ENCODE data around the gene HAUS6. TPM values are rescaled to one million over a fixed set of nuclear protein-coding genes. Genes with fewer than 3 reads are reported as not detected.

Gene HAUS6
- total RNA-seq, 1 donor from 2014 or later: 15.3 TPM

- peaks cover 46% of the 10 kb centered on the region for H3K4me1 Mint-ChIP-seq
- ChIA-PET CTCF (interaction anchor here (1.1 to 2.9 kb wide), 3 partner anchors 36 to 407 kb away, joined by 4 to 26 read pairs (median 26); no protein-coding TSS in a partner anchor), POLR2A (interaction anchor here (0.6 to 2.3 kb wide), 5 partner anchors 34 to 330 kb away, joined by 3 to 19 read pairs (median 5); partner anchors contain the start of genes DENND4C and RPS6)
- ATAC-seq (ENCODE audit: low read depth) (no peak), DNase-seq (no peak)
- H3K27ac Mint-ChIP-seq: peak overlapping the region; percentile 97
- intact Hi-C loops (cut with micrococcal nuclease): loop anchor here (1.0 to 2.0 kb wide), 9 partner anchors 52 to 1635 kb away; partner anchors contain the start of genes DENND4C, FOCAD, HAUS6 and MLLT3
- H3K36me3 Mint-ChIP-seq (ENCODE audit: low read depth): peaks cover 13% of the 10 kb centered on the region
- H3K9me3 Mint-ChIP-seq: no peaks in the 10 kb centered on the region
- H3K27me3 Mint-ChIP-seq: no peaks in the 10 kb centered on the region
- TF ChIP-seq CTCF (IDR thresholded peaks at IDR 0.05): no peak
- H3K4me3 Mint-ChIP-seq: peak overlapping the region; percentile 91
Observed at GRCh38 chr9:19049917-19050636, 52.6 kb downstream of the HAUS6 start.

DNA sequence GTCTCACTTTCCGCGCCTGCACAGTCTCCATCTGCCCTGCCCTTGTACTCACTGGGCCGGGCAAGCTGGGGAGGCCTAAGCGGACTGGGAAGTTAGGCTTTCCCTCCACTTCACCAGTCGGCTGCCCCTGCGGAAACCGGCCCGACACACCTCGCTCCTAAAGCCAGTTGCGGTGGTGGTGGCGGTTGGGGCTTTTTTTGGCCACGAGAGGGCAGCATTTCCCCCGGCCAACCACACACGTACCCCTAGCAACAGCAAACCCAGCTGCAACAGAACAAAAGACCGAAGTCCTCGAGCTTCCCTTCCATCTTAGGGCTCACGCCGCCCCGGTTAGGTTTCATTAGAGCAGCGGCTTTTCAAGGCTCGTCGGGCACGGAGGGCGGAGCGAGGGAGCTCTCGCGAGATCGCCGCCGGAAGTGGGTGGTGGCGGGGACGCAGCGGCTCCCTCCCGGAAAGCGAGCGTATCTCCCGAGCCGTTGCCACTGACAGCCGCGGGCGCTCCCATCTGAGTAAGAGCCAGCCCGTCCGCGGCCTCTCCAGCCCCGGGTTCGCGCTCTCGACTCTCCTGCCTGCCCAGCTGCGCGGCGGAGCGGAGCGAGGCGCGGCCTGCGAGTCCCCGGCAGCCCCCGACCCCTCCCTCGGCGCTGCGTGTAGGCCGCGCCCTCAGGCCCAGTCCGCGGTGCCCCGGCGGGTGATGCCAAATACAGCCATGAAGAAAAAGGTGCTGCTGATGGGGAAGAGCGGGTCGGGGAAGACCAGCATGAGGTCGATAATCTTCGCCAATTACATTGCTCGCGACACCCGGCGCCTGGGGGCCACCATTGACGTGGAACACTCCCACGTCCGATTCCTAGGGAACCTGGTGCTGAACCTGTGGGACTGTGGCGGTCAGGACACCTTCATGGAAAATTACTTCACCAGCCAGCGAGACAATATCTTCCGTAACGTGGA lies 53.5 kb downstream of the HAUS6 start, which contains the start of gene RRAGA:
RRAGA (plus strand) TSS at position 462 of the 951 bp plus-strand sequence; CDS start at position 695, 233 bp downstream.
- POLR2A ChIA-PET: interaction anchor here (0.6 to 2.3 kb wide), 19 partner anchors 13 to 1635 kb away, joined by 3 to 19 read pairs (median 5); partner anchors contain the start of genes DENND4C, FOCAD and RPS6

GRCh38 chr9:19036611-19037010 lies 66.1 kb downstream of the HAUS6 start:
- no peaks in the 10 kb centered on the region for H3K4me1 Mint-ChIP-seq
- intact Hi-C loops (cut with micrococcal nuclease): no loop called here
- POLR2A ChIA-PET: no interaction called here
- H3K36me3 Mint-ChIP-seq (ENCODE audit: low read depth): no peaks in the 10 kb centered on the region
- peaks cover 6% of the 10 kb centered on the region for H3K27me3 Mint-ChIP-seq
- H3K9me3 Mint-ChIP-seq: no peaks in the 10 kb centered on the region
- ATAC-seq (ENCODE audit: low read depth): no peak
- CTCF ChIA-PET: no interaction called here
- no peak overlapping the region for H3K4me3 Mint-ChIP-seq
- no peak for TF ChIP-seq CTCF (IDR thresholded peaks at IDR 0.05)
- no peak for DNase-seq
- no peak overlapping the region for H3K27ac Mint-ChIP-seq

More for the DNA sequence above, 53.5 kb downstream of the HAUS6 start, which contains the start of gene RRAGA:
- CTCF ChIA-PET: interaction anchor here (0.6 to 2.9 kb wide), 13 partner anchors 20 to 415 kb away, joined by 3 to 26 read pairs (median 4); partner anchors contain the start of gene DENND4C
- peak; percentile 90 for ATAC-seq (ENCODE audit: low read depth)
- peak within 1 kb of the TSS; percentile 91 for H3K4me3 Mint-ChIP-seq
- no peaks in the 10 kb centered on the region for H3K9me3 Mint-ChIP-seq
- no peak for TF ChIP-seq CTCF (IDR thresholded peaks at IDR 0.05)
- peaks cover 13% of the 10 kb centered on the region for H3K36me3 Mint-ChIP-seq (ENCODE audit: low read depth)
- intact Hi-C loops (cut with micrococcal nuclease): loop anchor here (1.0 to 2.0 kb wide), 9 partner anchors 53 to 1636 kb away; partner anchors contain the start of genes DENND4C, FOCAD, HAUS6 and MLLT3
- H3K4me1 Mint-ChIP-seq: peaks cover 46% of the 10 kb centered on the region
- H3K27ac Mint-ChIP-seq: peak within 1 kb of the TSS; percentile 97
- no peaks in the 10 kb centered on the region for H3K27me3 Mint-ChIP-seq
- peak; percentile 98 for DNase-seq

DNA sequence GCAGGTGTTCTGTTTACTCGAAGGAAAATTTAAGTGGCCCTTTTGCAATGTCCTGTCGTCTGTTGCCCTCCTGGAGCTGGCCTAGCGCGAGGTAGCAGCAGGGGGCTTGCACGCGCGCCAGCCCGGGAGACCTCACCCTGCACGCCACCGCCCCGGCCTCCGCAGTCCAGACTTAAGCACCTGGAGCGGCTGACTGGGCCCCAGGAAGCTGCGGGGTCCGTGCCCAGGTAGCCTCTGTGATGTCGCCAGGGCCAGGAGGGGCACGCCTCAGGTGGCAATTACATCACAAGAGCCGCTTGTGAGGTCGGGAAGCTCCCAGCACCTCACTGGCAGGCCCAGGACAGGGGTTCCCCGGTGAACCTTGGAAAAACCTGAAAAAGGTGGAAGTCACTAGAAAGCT lies 69.7 kb downstream of the HAUS6 start, which contains the start of gene SAXO1:
SAXO1 (minus strand) TSS at position 195 of the 400 bp plus-strand sequence. CDS start 301 bp downstream, outside the sequence.
- ChIA-PET POLR2A (no interaction called here), CTCF (no interaction called here)
- peaks cover 10% of the 10 kb centered on the region for H3K27me3 Mint-ChIP-seq
- no peaks in the 10 kb centered on the region for H3K36me3 Mint-ChIP-seq (ENCODE audit: low read depth)
- H3K4me3 Mint-ChIP-seq: no peak within 1 kb of the TSS
- no peak within 1 kb of the TSS for H3K27ac Mint-ChIP-seq
- no peaks in the 10 kb centered on the region for H3K9me3 Mint-ChIP-seq
- ATAC-seq (ENCODE audit: low read depth): no peak
- intact Hi-C loops (cut with micrococcal nuclease): no loop called here
- DNase-seq: no peak
- H3K4me1 Mint-ChIP-seq: peaks cover 2% of the 10 kb centered on the region
- no peak for TF ChIP-seq CTCF (IDR thresholded peaks at IDR 0.05)
